Loucy (cell line): ENCODE measurements around the gene NOTCH2.
A peak's percentile ranks its signal among the peaks of the same experiment; 100 is the strongest.

Source experiments
- H2AFZ ChIP-seq: fragments of 200-600 bp; sonication (generic); 2 replicates; pipeline ENCODE4 v1.6.0; 2016; ENCODE audit warnings: antibody characterized with exemption, mild to moderate bottlenecking, low read length, moderate library complexity
- H3F3A ChIP-seq: fragments of 200-600 bp; 2 replicates; pipeline ENCODE4 v1.6.0; 2016; ENCODE audit warnings: antibody characterized with exemption, low read depth, mild to moderate bottlenecking
- H3K27me3 ChIP-seq: fragments of 200-600 bp; sonication (generic); 2 replicates; pipeline ENCODE4 v1.6.1; 2014; ENCODE audit warnings: low read length, mild to moderate bottlenecking; ENCODE audit not compliant: insufficient read depth, poor library complexity, severe bottlenecking
- H3K36me3 ChIP-seq: fragments of 200-600 bp; sonication (generic); 2 replicates; pipeline ENCODE4 v1.6.1; 2016; ENCODE audit warnings: low read length; ENCODE audit not compliant: insufficient read depth
- H3K4me1 ChIP-seq: fragments of 200-600 bp; sonication (generic); 2 replicates; pipeline ENCODE4 v1.5.1; 2014; ENCODE audit warnings: low read length, mild to moderate bottlenecking; ENCODE audit not compliant: insufficient read depth, poor library complexity, severe bottlenecking
- H3K4me2 ChIP-seq: fragments of 200-600 bp; sonication (generic); 2 replicates; pipeline ENCODE4 v1.6.0; 2014; ENCODE audit warnings: antibody characterized with exemption, low read length, low read depth, mild to moderate bottlenecking; ENCODE audit not compliant: poor library complexity, severe bottlenecking
- H3K4me3 ChIP-seq: fragments of 200-600 bp; sonication (generic); 2 replicates; pipeline ENCODE4 v1.5.1; 2014; ENCODE audit warnings: low read length, mild to moderate bottlenecking, mixed read lengths; ENCODE audit not compliant: poor library complexity, severe bottlenecking
- H3K79me2 ChIP-seq: fragments of 200-600 bp; sonication (generic); 2 replicates; pipeline ENCODE4 v1.6.1; 2014; ENCODE audit warnings: low read length; ENCODE audit not compliant: insufficient read depth
- H3K9ac ChIP-seq: fragments of 200-600 bp; sonication (generic); 2 replicates; pipeline ENCODE4 v1.6.0; 2014; ENCODE audit warnings: mild to moderate bottlenecking, low read depth, low read length, moderate library complexity; ENCODE audit not compliant: poor library complexity, severe bottlenecking
- H3K9me2 ChIP-seq: fragments of 200-600 bp; sonication (generic); replicated peaks from 2 replicates; pipeline ENCODE4 v1.6.1; 2016; ENCODE audit warnings: low read depth, low read length, mixed read lengths
- H3K9me3 ChIP-seq: fragments of 200-600 bp; sonication (generic); 2 replicates; pipeline ENCODE4 v1.6.1; 2014; ENCODE audit warnings: mild to moderate bottlenecking, antibody characterized with exemption, low read length, low read depth; ENCODE audit not compliant: insufficient read depth
- H4K20me1 ChIP-seq: fragments of 200-600 bp; sonication (generic); 2 replicates; pipeline ENCODE4 v1.6.0; 2014; ENCODE audit warnings: antibody characterized with exemption, low read length, mild to moderate bottlenecking; ENCODE audit not compliant: insufficient read depth, poor library complexity, severe bottlenecking
- CTCF ChIP-seq: fragments of 200-600 bp; sonication (generic); conservative IDR thresholded peaks from 2 replicates; pipeline ENCODE4 v1.5.1; 2014; ENCODE audit warnings: mild to moderate bottlenecking, antibody characterized with exemption, low read length
- EZH2phosphoT487 ChIP-seq: fragments of 200-600 bp; IDR thresholded peaks from 2 replicates; pipeline ENCODE4 v1.6.1; 2018; ENCODE audit warnings: antibody characterized with exemption, mild to moderate bottlenecking, moderate library complexity, borderline replicate concordance

The NOTCH2 gene

GRCh38 chr1:119873135-119874015, 196.1 kb downstream of the NOTCH2 start:
- no peak overlapping the region for H3K4me2 ChIP-seq
- H3K36me3 ChIP-seq: no peaks in the 10 kb centered on the region
- peaks cover 4% of the 10 kb centered on the region for H3K4me1 ChIP-seq
- H3K9me2 ChIP-seq: no peaks in the 10 kb centered on the region
- no peaks in the 10 kb centered on the region for H3K27me3 ChIP-seq
- no peaks in the 10 kb centered on the region for H3K79me2 ChIP-seq
- H2AFZ ChIP-seq: no peak overlapping the region
- no peaks in the 10 kb centered on the region for H3F3A ChIP-seq
- H3K9ac ChIP-seq: no peak overlapping the region
- TF ChIP-seq EZH2phosphoT487 (no peak), CTCF (no peak)
- H4K20me1 ChIP-seq: no peaks in the 10 kb centered on the region
- H3K9me3 ChIP-seq: no peaks in the 10 kb centered on the region
- no peak overlapping the region for H3K4me3 ChIP-seq

- Histone ChIP-seq H3K36me3 (no peaks in the 10 kb centered on the region), H3K9me3 (no peaks in the 10 kb centered on the region), H3K4me3 (no peak overlapping the region), H3K79me2 (no peaks in the 10 kb centered on the region), H3K4me2 (no peak overlapping the region), H3K4me1 (peaks cover 4% of the 10 kb centered on the region), H3K27me3 (no peaks in the 10 kb centered on the region), H2AFZ (no peak overlapping the region), H3K9ac (no peak overlapping the region), H4K20me1 (no peaks in the 10 kb centered on the region), H3F3A (no peaks in the 10 kb centered on the region), H3K9me2 (no peaks in the 10 kb centered on the region)
- TF ChIP-seq CTCF (no peak), EZH2phosphoT487 (no peak)
These were observed 197.6 kb downstream of the NOTCH2 start for GRCh38 chr1:119871881-119872280.

GRCh38 chr1:119870917-119871596, 198.4 kb downstream of the NOTCH2 start:
- peak overlapping the region; percentile 11 for H3K4me3 ChIP-seq
- no peaks in the 10 kb centered on the region for H4K20me1 ChIP-seq
- H2AFZ ChIP-seq: peak overlapping the region; percentile 96
- H3K36me3 ChIP-seq: no peaks in the 10 kb centered on the region
- no peaks in the 10 kb centered on the region for H3F3A ChIP-seq
- no peaks in the 10 kb centered on the region for H3K9me3 ChIP-seq
- H3K79me2 ChIP-seq: no peaks in the 10 kb centered on the region
- H3K4me1 ChIP-seq: peaks cover 4% of the 10 kb centered on the region
- TF ChIP-seq CTCF: peak; percentile 97
- TF ChIP-seq EZH2phosphoT487: no peak
- H3K9ac ChIP-seq: peak overlapping the region; percentile 16
- no peaks in the 10 kb centered on the region for H3K9me2 ChIP-seq
- H3K4me2 ChIP-seq: peak overlapping the region; percentile 46
- no peaks in the 10 kb centered on the region for H3K27me3 ChIP-seq
